Epithelial cell of esophagus (primary cell): ENCODE results near the gene ARL6IP5.
A peak's percentile ranks its signal among the peaks of the same experiment; 100 is the strongest.

Experiments
- DNase-seq: peaks from one replicate; pipeline ENCODE4 v3.0.0; 2010; ENCODE audit warnings: low read depth
- H3K4me3 ChIP-seq: 2 replicates; pipeline ENCODE4 v1.5.1; 2011; ENCODE audit warnings: mild to moderate bottlenecking, low read length, control low read depth
- CTCF ChIP-seq: IDR thresholded peaks from 2 replicates; pipeline ENCODE4 v1.5.1; 2011; ENCODE audit warnings: low read depth, mild to moderate bottlenecking, low read length, control low read depth, inconsistent platforms; ENCODE audit not compliant: insufficient read depth; ENCODE audit errors: missing control alignments

ARL6IP5 gene

DNA sequence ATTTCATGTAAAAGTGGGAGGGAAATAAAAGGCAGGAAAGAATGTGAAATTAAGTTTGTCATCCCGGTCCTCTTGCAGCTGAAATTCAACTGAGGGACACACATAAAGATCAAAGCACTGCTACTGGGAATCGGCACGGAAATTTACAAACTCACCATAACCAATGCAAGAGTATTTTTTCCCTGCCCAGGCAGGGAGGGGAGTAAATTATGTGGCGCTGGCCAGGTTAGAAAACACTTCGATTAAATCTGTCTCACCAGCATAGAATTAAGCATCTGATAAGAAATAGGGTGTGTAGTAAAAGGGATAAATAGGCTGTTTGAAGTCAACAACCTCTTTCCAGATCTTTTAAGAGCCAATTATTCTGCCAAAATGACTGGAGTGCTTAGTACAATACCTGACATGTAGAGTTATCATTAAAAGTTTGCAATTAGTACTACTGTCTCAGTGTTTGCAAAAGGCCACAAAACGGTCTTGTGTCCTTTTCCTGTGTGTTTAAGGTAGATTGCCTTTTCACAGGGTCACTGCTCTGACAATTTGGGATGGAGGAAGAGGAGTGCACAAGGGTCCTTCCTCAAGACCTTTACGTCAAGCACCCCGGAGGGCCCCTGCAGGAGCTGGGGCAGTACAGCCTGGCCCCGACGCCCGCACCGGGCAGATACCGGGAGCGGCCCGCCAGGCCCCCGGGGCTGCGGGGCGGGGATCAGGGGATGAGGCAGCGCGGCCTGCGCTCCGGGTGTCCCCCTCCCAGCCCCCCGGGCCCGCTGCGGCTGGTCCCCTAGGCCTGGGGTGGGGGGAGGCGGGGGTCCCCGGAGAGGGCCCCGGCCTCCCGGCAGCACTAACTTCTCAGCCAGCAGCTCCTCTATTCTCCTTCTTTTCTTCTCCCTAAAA lies 5.2 kb upstream of the ARL6IP5 start:
- H3K4me3 ChIP-seq, result peak overlapping the region; percentile 82
- peak; percentile 26 for DNase-seq
- TF ChIP-seq CTCF, result no peak

GRCh38 chr3:69080233-69080920 lies 4.4 kb upstream of the ARL6IP5 start, which contains the start of gene UBA3:
UBA3 (minus strand) TSS chr3:69080365; CDS start chr3:69080353, 12 bp downstream.
- peak within 1 kb of the TSS; percentile 82 for H3K4me3 ChIP-seq
- no peak for TF ChIP-seq CTCF
- peak; percentile 92 for DNase-seq

- peak; percentile 76 for DNase-seq
- no peak for TF ChIP-seq CTCF
- H3K4me3 ChIP-seq, result no peak overlapping the region
Measured at GRCh38 chr3:69081583-69082262, 3.0 kb upstream of the ARL6IP5 start.

- no peak for TF ChIP-seq CTCF
- H3K4me3 ChIP-seq, result no peak overlapping the region
- no peak for DNase-seq
Measured at GRCh38 chr3:69082361-69082760, 2.4 kb upstream of the ARL6IP5 start.

DNA sequence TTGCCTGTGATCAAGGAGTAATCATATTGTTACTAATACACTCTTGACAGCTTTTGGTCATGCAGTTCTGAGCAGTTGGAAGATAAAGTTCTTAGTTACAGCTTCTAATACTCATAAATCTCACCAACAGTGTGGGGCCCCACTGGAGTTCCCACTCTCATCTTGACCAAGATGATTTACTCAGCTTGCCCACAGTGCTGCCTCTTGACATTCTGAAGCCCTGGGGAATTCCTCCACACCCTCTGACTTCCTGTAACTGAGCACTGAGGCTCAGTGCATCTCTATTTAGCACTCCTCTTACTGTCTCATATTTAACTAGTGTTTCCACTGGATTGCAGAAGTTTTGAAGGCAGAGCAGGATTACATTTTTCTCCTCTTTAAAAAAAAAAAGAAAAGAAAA lies 1.9 kb upstream of the ARL6IP5 start:
- no peak for TF ChIP-seq CTCF
- H3K4me3 ChIP-seq, result no peak overlapping the region
- DNase-seq, result peak; percentile 61

- peak; percentile 6 for TF ChIP-seq CTCF
- DNase-seq, result peak; percentile 47
Measured at GRCh38 chr3:69085168-69085832, 563 bp downstream of the ARL6IP5 start.

More at GRCh38 chr3:69085168-69085832, 563 bp downstream of the ARL6IP5 start:
- H3K4me3 ChIP-seq, result peak overlapping the region; percentile 94
